ENCODE measurements around the gene MYPOP.

MYPOP gene

DNA sequence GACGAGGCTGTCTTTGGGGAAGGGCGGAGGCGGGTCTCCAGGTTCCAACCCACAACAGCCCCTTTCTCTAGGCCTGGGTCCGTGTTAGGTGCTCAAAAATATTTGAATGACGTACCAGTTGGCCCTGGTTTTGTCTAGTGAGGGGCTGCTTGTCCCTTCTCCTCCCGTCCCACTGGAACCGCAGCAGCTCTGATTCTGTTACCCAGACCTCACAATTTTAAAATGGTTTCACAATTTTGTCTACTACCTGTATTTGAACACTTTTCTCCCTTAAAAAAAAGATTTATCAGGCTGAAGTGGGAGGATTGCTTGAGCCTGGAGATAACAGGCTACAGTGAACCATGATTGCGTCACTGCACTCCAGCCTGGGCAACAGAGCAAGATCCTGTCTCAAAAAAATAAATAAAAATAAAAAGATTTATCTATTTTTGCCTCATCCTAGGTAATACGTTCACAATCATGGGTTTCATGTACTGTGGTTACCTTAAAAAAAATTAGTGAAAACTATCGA is 15.2 kb downstream of the MYPOP start:
- H3K9me3 ChIP-seq (ENCODE audit: control insufficient read depth, insufficient read depth, low read length), result no peaks in the 10 kb centered on the region
- peaks cover 32% of the 10 kb centered on the region for H3K79me2 ChIP-seq (ENCODE audit: control insufficient read depth, low read length)
- peaks cover 15% of the 10 kb centered on the region; the same call in 1 of the 2 replicates for H4K20me1 ChIP-seq (ENCODE audit: control insufficient read depth, insufficient read depth, low read depth, low read length)
- peaks cover 28% of the 10 kb centered on the region for H3K36me3 ChIP-seq (ENCODE audit: control insufficient read depth, low read length)
- H3K27ac ChIP-seq (ENCODE audit: low read depth, low read length), result peak overlapping the region; percentile 73
- H3F3A ChIP-seq (ENCODE audit: control insufficient read depth, insufficient read depth), result peaks cover 4% of the 10 kb centered on the region; the same call in 1 of the 2 replicates
- H3K9me2 ChIP-seq (replicated peaks; ENCODE audit: control insufficient read depth, low read length), result no peaks in the 10 kb centered on the region
- TF ChIP-seq EZH2phosphoT487 (IDR thresholded peaks at IDR 0.05; ENCODE audit: borderline replicate concordance, low read length), result no peak
- TF ChIP-seq, protein P1, sequence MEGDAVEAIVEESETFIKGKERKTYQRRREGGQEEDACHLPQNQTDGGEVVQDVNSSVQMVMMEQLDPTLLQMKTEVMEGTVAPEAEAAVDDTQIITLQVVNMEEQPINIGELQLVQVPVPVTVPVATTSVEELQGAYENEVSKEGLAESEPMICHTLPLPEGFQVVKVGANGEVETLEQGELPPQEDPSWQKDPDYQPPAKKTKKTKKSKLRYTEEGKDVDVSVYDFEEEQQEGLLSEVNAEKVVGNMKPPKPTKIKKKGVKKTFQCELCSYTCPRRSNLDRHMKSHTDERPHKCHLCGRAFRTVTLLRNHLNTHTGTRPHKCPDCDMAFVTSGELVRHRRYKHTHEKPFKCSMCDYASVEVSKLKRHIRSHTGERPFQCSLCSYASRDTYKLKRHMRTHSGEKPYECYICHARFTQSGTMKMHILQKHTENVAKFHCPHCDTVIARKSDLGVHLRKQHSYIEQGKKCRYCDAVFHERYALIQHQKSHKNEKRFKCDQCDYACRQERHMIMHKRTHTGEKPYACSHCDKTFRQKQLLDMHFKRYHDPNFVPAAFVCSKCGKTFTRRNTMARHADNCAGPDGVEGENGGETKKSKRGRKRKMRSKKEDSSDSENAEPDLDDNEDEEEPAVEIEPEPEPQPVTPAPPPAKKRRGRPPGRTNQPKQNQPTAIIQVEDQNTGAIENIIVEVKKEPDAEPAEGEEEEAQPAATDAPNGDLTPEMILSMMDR (IDR thresholded peaks at IDR 0.05; ENCODE audit: low read depth, low read length, poor library complexity, severe bottlenecking), result no peak
- H3K4me1 ChIP-seq (ENCODE audit: control insufficient read depth, low read length), result peaks cover 31% of the 10 kb centered on the region
- H3K4me3 ChIP-seq (ENCODE audit: low read length), result peak overlapping the region; percentile 82
- H3K4me2 ChIP-seq (ENCODE audit: low read length), result peak overlapping the region; percentile 97
- no peaks in the 10 kb centered on the region for H3K27me3 ChIP-seq (ENCODE audit: control insufficient read depth, low read length)

DNA sequence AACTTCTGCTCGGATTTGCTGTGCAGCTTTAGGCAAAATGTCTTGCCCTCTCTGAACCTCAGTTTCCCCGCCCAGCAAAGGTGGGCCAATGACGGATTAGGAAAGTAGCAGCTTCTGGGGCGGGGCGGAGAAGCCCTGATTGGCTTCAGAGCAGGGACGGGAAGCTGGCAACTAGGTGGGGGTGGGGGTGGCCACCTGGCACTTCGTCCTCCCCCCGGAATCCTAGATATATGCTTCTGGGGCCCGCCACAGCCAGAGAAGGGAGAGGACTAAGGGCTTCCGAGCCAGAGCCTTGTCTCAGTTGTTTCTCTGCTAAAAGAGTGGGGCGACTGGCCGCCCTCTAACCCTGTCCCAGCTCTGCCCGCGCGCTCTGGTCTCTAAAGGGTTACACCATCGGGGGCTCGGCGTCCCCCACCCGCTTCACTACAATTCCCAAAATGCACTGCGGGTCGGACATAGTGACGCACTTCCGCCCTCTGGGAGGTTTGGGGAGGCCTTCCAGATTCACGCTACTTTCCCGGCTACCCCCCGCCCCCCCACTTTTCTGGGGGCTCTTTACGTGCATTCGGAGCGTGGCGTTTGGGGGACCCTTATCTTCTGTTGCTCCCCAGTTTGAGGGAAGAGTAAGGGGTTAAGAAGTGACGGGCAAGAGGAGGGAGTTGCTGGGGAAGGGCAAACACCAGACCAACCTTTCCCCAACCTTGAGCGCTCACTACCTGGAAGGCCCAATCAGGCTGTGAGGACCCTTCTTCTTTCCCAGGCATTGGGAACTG is 15.8 kb downstream of the MYPOP start:
- no peaks in the 10 kb centered on the region for H3K9me3 ChIP-seq (ENCODE audit: control insufficient read depth, insufficient read depth, low read length)
- peak overlapping the region; percentile 82 for H3K4me3 ChIP-seq (ENCODE audit: low read length)
- H3F3A ChIP-seq (ENCODE audit: control insufficient read depth, insufficient read depth), result peaks cover 4% of the 10 kb centered on the region; the same call in 1 of the 2 replicates
- peaks cover 31% of the 10 kb centered on the region for H3K4me1 ChIP-seq (ENCODE audit: control insufficient read depth, low read length)
- no peak for TF ChIP-seq EZH2phosphoT487 (IDR thresholded peaks at IDR 0.05; ENCODE audit: borderline replicate concordance, low read length)
- TF ChIP-seq, protein P1 (IDR thresholded peaks at IDR 0.05; ENCODE audit: low read depth, low read length, poor library complexity, severe bottlenecking), result no peak
- H3K79me2 ChIP-seq (ENCODE audit: control insufficient read depth, low read length), result peaks cover 32% of the 10 kb centered on the region
- peaks cover 29% of the 10 kb centered on the region for H3K36me3 ChIP-seq (ENCODE audit: control insufficient read depth, low read length)
- peaks cover 20% of the 10 kb centered on the region; the same call in 1 of the 2 replicates for H4K20me1 ChIP-seq (ENCODE audit: control insufficient read depth, insufficient read depth, low read depth, low read length)
- peak overlapping the region; percentile 73 for H3K27ac ChIP-seq (ENCODE audit: low read depth, low read length)
- H3K27me3 ChIP-seq (ENCODE audit: control insufficient read depth, low read length), result no peaks in the 10 kb centered on the region
- H3K4me2 ChIP-seq (ENCODE audit: low read length), result peak overlapping the region; percentile 97
- H3K9me2 ChIP-seq (replicated peaks; ENCODE audit: control insufficient read depth, low read length), result no peaks in the 10 kb centered on the region

DNA sequence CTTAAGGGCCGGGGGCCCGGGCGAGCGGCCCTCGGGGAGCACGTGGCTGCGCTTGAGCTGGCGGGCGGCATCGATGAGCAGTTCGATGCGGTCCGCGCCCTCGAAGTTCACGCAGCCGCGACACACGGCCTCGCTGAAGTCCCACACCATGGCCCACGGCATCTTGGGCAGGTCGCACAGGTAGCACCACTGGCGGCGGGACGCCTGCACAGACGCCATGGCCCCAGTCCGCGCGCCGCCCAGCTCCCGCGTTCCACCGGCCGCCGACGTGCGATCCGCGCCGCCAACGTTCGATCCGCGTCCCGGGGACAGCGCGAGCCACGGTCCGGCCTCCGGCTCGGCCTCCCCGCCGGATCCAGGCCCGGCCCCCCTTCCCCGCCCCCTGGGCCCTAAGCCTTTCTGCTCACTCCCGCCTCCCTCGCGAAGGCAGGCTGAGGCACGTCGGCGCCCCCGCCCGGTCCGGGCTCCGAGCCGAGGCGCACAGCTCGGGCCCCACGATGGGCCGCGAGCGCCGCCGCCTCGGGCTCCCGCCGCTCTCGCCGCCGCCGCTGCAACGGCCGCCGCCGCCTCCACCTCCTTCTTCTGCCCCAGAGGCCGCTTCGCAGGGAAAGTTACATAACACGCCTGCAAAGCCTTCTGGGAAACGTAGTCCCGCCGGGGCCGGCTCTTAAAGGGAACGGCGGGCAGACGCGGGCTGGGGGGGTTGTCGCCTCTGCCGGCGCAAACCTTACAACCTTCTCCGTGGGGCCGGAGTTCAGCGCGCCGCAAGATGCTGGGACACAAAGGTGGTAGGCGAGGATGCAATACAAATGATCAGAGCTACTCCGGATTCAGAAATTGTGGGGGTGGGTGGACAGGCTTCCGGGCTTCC is 16.6 kb downstream of the MYPOP start, which contains the start of gene IRF2BP1:
TSS of gene IRF2BP1 (minus strand) at position 586 of the 871 bp plus-strand sequence. CDS start at position 219, 367 bp downstream.
- H3K27ac ChIP-seq (ENCODE audit: low read depth, low read length), result peak within 1 kb of the TSS; percentile 73
- H3K9me2 ChIP-seq (replicated peaks; ENCODE audit: control insufficient read depth, low read length), result no peaks in the 10 kb centered on the region
- H3K4me2 ChIP-seq (ENCODE audit: low read length), result peak within 1 kb of the TSS; percentile 97
- H3F3A ChIP-seq (ENCODE audit: control insufficient read depth, insufficient read depth), result peaks cover 4% of the 10 kb centered on the region; the same call in 1 of the 2 replicates
- TF ChIP-seq, protein P1 (IDR thresholded peaks at IDR 0.05; ENCODE audit: low read depth, low read length, poor library complexity, severe bottlenecking), result no peak
- TF ChIP-seq EZH2phosphoT487 (IDR thresholded peaks at IDR 0.05; ENCODE audit: borderline replicate concordance, low read length), result no peak
- H4K20me1 ChIP-seq (ENCODE audit: control insufficient read depth, insufficient read depth, low read depth, low read length), result peaks cover 20% of the 10 kb centered on the region; the same call in 1 of the 2 replicates
- peaks cover 29% of the 10 kb centered on the region for H3K36me3 ChIP-seq (ENCODE audit: control insufficient read depth, low read length)
- no peaks in the 10 kb centered on the region for H3K27me3 ChIP-seq (ENCODE audit: control insufficient read depth, low read length)
- H3K4me3 ChIP-seq (ENCODE audit: low read length), result peak within 1 kb of the TSS; percentile 82
- H3K79me2 ChIP-seq (ENCODE audit: control insufficient read depth, low read length), result peaks cover 32% of the 10 kb centered on the region
- no peaks in the 10 kb centered on the region for H3K9me3 ChIP-seq (ENCODE audit: control insufficient read depth, insufficient read depth, low read length)
- peaks cover 31% of the 10 kb centered on the region for H3K4me1 ChIP-seq (ENCODE audit: control insufficient read depth, low read length)

Measured in DOHH2 (cell line).